ENCODE data around the gene CENPS. TPM values are rescaled to one million over a fixed set of nuclear protein-coding genes. Genes with fewer than 3 reads are reported as not detected.

The CENPS gene
- total and polyA plus RNA-seq, 2 of the 8 experiments (the other 6 are each of a cell fraction or from before 2014, with no cell fraction given), result 7.8 to 20.3 TPM

GRCh38 chr1:10387677-10388386 lies 42.4 kb upstream of the CENPS start:
- H3K9ac ChIP-seq (replicated peaks in 1 of 4; ENCODE audit: extremely low read depth in 1 of 4, low read depth in 3 of 4, low read length in 3 of 4), result no peak overlapping the region
- no peaks in the 10 kb centered on the region for H3K23me2 ChIP-seq (ENCODE audit: low read depth, low read length)
- no peak overlapping the region; a peak in 1 of 4 replicates for H3K4me2 ChIP-seq (ENCODE audit: insufficient read depth in 1 of 2, low read depth in 2 of 2, low read length in 2 of 2)
- no peak overlapping the region; the same call in 1 of the 2 replicates for H2BK5ac ChIP-seq (ENCODE audit: low read depth, low read length)
- H4K20me1 ChIP-seq (replicated peaks in 1 of 2; ENCODE audit: control insufficient read depth in 1 of 2, insufficient read depth in 2 of 2, low read length in 2 of 2), result no peaks in the 10 kb centered on the region
- FAIRE-seq, result no peak
- no peaks in the 10 kb centered on the region; the same call in 1 of the 2 replicates for H3K79me1 ChIP-seq (ENCODE audit: low read depth, low read length)
- ChIA-PET POLR2A (ENCODE audit: partially characterized antibody) (interaction anchor here (0.8 to 8.2 kb wide), 7 partner anchors 10 to 796 kb away, joined by 3 to 72 read pairs (median 3); partner anchors contain the start of genes KIF1B and PGD), CTCF (ENCODE audit: partially characterized antibody) (interaction anchor here (0.6 to 4.7 kb wide), 7 partner anchors 11 to 667 kb away, joined by 3 to 26 read pairs (median 6); partner anchors contain the start of genes CENPS and PGD)
- peaks cover 0 to 5% (median 0%) of the 10 kb centered on the region in 4 experiments; a peak in 3 of 7 replicates for H3K4me1 ChIP-seq (replicated peaks in 1 of 4; ENCODE audit: control insufficient read depth in 3 of 4, insufficient read depth in 4 of 4, low read length in 3 of 4)
- H2AK5ac ChIP-seq (ENCODE audit: low read depth, low read length), result no peak overlapping the region
- H3K36me3 ChIP-seq (ENCODE audit: control insufficient read depth in 2 of 4, insufficient read depth in 4 of 4, low read length in 3 of 4), result peaks cover 0 to 4% (median 0%) of the 10 kb centered on the region in 4 experiments; a peak in 1 of 8 replicates
- H3K4ac ChIP-seq (replicated peaks; ENCODE audit: insufficient read length, low read depth, low read length), result no peak overlapping the region
- TF ChIP-seq BACH1 (IDR thresholded peaks at IDR 0.05; ENCODE audit: low read length) (peak; percentile 89), MAFK (IDR thresholded peaks at IDR 0.05; ENCODE audit: low read depth, low read length) (peak; percentile 61), NRF1 (IDR thresholded peaks at IDR 0.05; ENCODE audit: low read depth, low read length) (no peak), TAF1 (IDR thresholded peaks at IDR 0.05; ENCODE audit: low read depth, low read length) (no peak)
- H3K23ac ChIP-seq (ENCODE audit: insufficient read length), result no peak overlapping the region
- H3K18ac ChIP-seq (ENCODE audit: extremely low read depth, low read length), result no peak overlapping the region
- H3K79me2 ChIP-seq (ENCODE audit: control insufficient read depth in 1 of 2, insufficient read depth in 2 of 2, low read length in 2 of 2), result no peaks in the 10 kb centered on the region
- no peak overlapping the region for H4K8ac ChIP-seq (ENCODE audit: extremely low read depth, insufficient read depth, low read length)
- H4K5ac ChIP-seq (ENCODE audit: insufficient read length, low read depth, low read length), result no peak overlapping the region
- H3K27ac ChIP-seq (ENCODE audit: low read depth, low read length), result peak overlapping the region; percentile 66
- H2BK120ac ChIP-seq (replicated peaks; ENCODE audit: low read depth, low read length), result no peak overlapping the region
- 81% methylated on average over 3 of the region's 3 CpGs; no CpG with 5 or more reads in 1 of the 2 experiments for WGBS, 2 experiments (ENCODE audit: extremely low coverage in 1 of 2, insufficient coverage in 1 of 2, insufficient read length in 1 of 2, insufficient replicate concordance in 2 of 2, low coverage in 1 of 2, low lambda C conversion rate in 2 of 2, missing lambda C conversion rate in 1 of 2)
- H3K56ac ChIP-seq (replicated peaks; ENCODE audit: insufficient read length, low read depth, low read length), result no peak overlapping the region
- H3K9me3 ChIP-seq (ENCODE audit: insufficient read depth in 2 of 2, low read depth in 1 of 2, low read length in 1 of 2), result no peaks in the 10 kb centered on the region
- H3K4me3 ChIP-seq (ENCODE audit: extremely low read depth in 1 of 4, insufficient read depth in 2 of 4, low read depth in 3 of 4, low read length in 4 of 4), result no peak overlapping the region
- H2BK20ac ChIP-seq (ENCODE audit: low read length), result no peak overlapping the region
- H4K91ac ChIP-seq (replicated peaks; ENCODE audit: insufficient read length, low read length), result no peak overlapping the region
- H2BK12ac ChIP-seq (ENCODE audit: low read depth, low read length), result no peak overlapping the region
- no peak overlapping the region for H2BK15ac ChIP-seq (ENCODE audit: low read length)
- DNase-seq (ENCODE audit: low read depth in 1 of 2, low spot score in 2 of 2), result no peak
- H2AFZ ChIP-seq (ENCODE audit: low read length), result no peak overlapping the region
- no peaks in the 10 kb centered on the region for H3K27me3 ChIP-seq (replicated peaks in 1 of 4; ENCODE audit: control insufficient read depth in 3 of 4, extremely low read depth in 1 of 4, insufficient read depth in 3 of 4, low read length in 3 of 4)
- no peak overlapping the region for H3K14ac ChIP-seq (ENCODE audit: insufficient read length)

Data from H1 (cell line).